Endothelial cell of umbilical vein (primary cell): ENCODE measurements around the gene PUS3. TPM values are rescaled to one million over a fixed set of nuclear protein-coding genes. Genes with fewer than 3 reads are reported as not detected.

Source experiments
- BruUV-seq: library from RNA; stranded (reverse); fragments of 400-500 nt; replicated peaks from 2 replicates; lab custom pipeline; 2021; lab: Mats Ljungman, UMichigan
- CTCF ChIA-PET: fragments of 300-600, 350-600 bp; sonication (Branson Sonifier 250); formaldehyde crosslinking; loops from one replicate; lab custom pipeline; 2021; ENCODE audit warnings: antibody characterized with exemption, inconsistent platforms; lab: Charles Lee
- POLR2A ChIA-PET: fragments of 300-600, 350-600 bp; sonication (Branson Sonifier 250); formaldehyde crosslinking; loops from one replicate; lab custom pipeline; 2021; ENCODE audit warnings: antibody characterized with exemption, inconsistent platforms; lab: Charles Lee
- DNase-seq: peaks from one replicate; pipeline ENCODE4 v3.0.0-alpha.2; 2011; ENCODE audit warnings: low read depth, low spot score
- FAIRE-seq: peaks from 2 replicates; lab custom pipeline; 2011; peaks lifted over from hg19 to GRCh38; lab: Jason Lieb, UNC
- H2AFZ ChIP-seq: 2 replicates; pipeline ENCODE4 v1.6.0; 2012; ENCODE audit warnings: low read depth, low read length, control low read depth, inconsistent platforms
- H3K27ac ChIP-seq: 2 replicates; pipeline ENCODE4 v1.5.1; 2011; ENCODE audit warnings: low read depth, mild to moderate bottlenecking, control low read depth, low read length, moderate library complexity; ENCODE audit not compliant: insufficient read depth
- H3K27me3 ChIP-seq, 2 experiments: 2 replicates each; pipeline versions ENCODE4 v1.6.0 to v1.6.1; 2011; ENCODE audit warnings: low read length in 2 of 2, mixed read lengths in 1 of 2; ENCODE audit not compliant: control insufficient read depth in 2 of 2, insufficient read depth in 2 of 2
- H3K36me3 ChIP-seq, 2 experiments: 2 replicates in 1 of 2; 3 replicates in 1 of 2; pipeline ENCODE4 v1.5.1; 2011; ENCODE audit warnings: low read length in 2 of 2, mild to moderate bottlenecking in 1 of 2, moderate library complexity in 1 of 2; ENCODE audit not compliant: control insufficient read depth in 2 of 2, insufficient read depth in 2 of 2; ENCODE audit errors: extremely low read depth in 1 of 2
- H3K4me1 ChIP-seq: 3 replicates; pipeline ENCODE4 v1.5.1; 2011; ENCODE audit warnings: mild to moderate bottlenecking, low read length; ENCODE audit not compliant: control insufficient read depth, insufficient read depth; ENCODE audit errors: extremely low read depth
- H3K4me2 ChIP-seq: 2 replicates; pipeline ENCODE4 v1.6.1; 2011; ENCODE audit warnings: low read length, control low read depth, mixed read lengths; ENCODE audit not compliant: insufficient read depth
- H3K4me3 ChIP-seq, 3 experiments: fragments of 200-600 bp in 1 of 3; sonication (generic), shearing (Covaris generic) in 1 of 3; replicated peaks in 1 of 3; 2 replicates each; pipeline ENCODE4 v1.5.1; 2011 to 2016; ENCODE audit warnings: control low read depth in 3 of 3, low read length in 3 of 3, mild to moderate bottlenecking in 2 of 3, inconsistent platforms in 1 of 3, low read depth in 1 of 3, moderate library complexity in 1 of 3; ENCODE audit not compliant: insufficient read depth in 1 of 3
- H3K79me2 ChIP-seq: 2 replicates; pipeline ENCODE4 v1.6.0; 2012; ENCODE audit warnings: low read length, inconsistent platforms; ENCODE audit not compliant: control insufficient read depth, insufficient read depth
- H3K9ac ChIP-seq: replicated peaks from 2 replicates; pipeline ENCODE3; 2011; ENCODE audit warnings: low read length, control low read depth; ENCODE audit not compliant: insufficient read depth; ENCODE audit errors: extremely low read depth
- H3K9me1 ChIP-seq: replicated peaks from 3 replicates; pipeline ENCODE4 v1.6.0; 2011; ENCODE audit warnings: mild to moderate bottlenecking, low read length; ENCODE audit not compliant: control insufficient read depth, insufficient read depth; ENCODE audit errors: extremely low read depth
- H3K9me3 ChIP-seq: replicated peaks from 2 replicates; pipeline ENCODE4 v1.5.1; 2012; ENCODE audit warnings: low read length, inconsistent platforms; ENCODE audit not compliant: control insufficient read depth, insufficient read depth
- H4K20me1 ChIP-seq: replicated peaks from 2 replicates; pipeline ENCODE3; 2011; ENCODE audit warnings: mild to moderate bottlenecking, low read length; ENCODE audit not compliant: control insufficient read depth, insufficient read depth; ENCODE audit errors: extremely low read depth
- EZH2 ChIP-seq: IDR thresholded peaks from 2 replicates; pipeline ENCODE4 v1.6.1; 2012; ENCODE audit warnings: borderline replicate concordance, low read depth, mild to moderate bottlenecking, moderate library complexity, low read length, inconsistent platforms; ENCODE audit not compliant: severe bottlenecking
- FOS ChIP-seq: IDR thresholded peaks from 2 replicates; pipeline ENCODE4 v1.6.1; 2011; ENCODE audit warnings: mild to moderate bottlenecking, low read length, moderate library complexity, borderline replicate concordance; ENCODE audit not compliant: insufficient read depth
- GATA2 ChIP-seq: IDR thresholded peaks from 2 replicates; pipeline ENCODE4 v1.7.0; 2011; ENCODE audit warnings: low read depth, mild to moderate bottlenecking, moderate library complexity, mixed read lengths, low read length; ENCODE audit not compliant: insufficient read length, insufficient read depth
- JUN ChIP-seq: IDR thresholded peaks from 2 replicates; pipeline ENCODE4 v1.6.1; 2011; ENCODE audit warnings: borderline replicate concordance, low read depth; ENCODE audit not compliant: insufficient read length, insufficient read depth
- MYC ChIP-seq: IDR thresholded peaks from one replicate; pipeline ENCODE4 v1.6.1; 2011; ENCODE audit warnings: mild to moderate bottlenecking, low read depth, low read length
- POLR2A ChIP-seq: IDR thresholded peaks from 2 replicates; pipeline ENCODE4 v1.6.1; 2012; ENCODE audit warnings: low read depth, mild to moderate bottlenecking, control low read depth, low read length
- POLR2AphosphoS5 ChIP-seq: IDR thresholded peaks from 2 replicates; pipeline ENCODE4 v1.6.1; 2012; ENCODE audit warnings: low read depth, mild to moderate bottlenecking, control low read depth, low read length, moderate library complexity; ENCODE audit not compliant: insufficient read depth
- dilution Hi-C: fragments of 300-500 bp; cut with MboI; formaldehyde crosslinking; loops from one replicate; pipeline ENCODE4 v1.15.0; 2019; ENCODE audit warnings: low sequenced_read_pairs; ENCODE audit not compliant: extremely low pct_ligation_motif_present
- intact Hi-C: fragments of 100-400 bp; cut with micrococcal nuclease; formaldehyde crosslinking; loops from one replicate; pipeline ENCODE4 v1.10.0; 2022
- polyA plus RNA-seq, 4 experiments: library from polyadenylated mRNA; depleted of rRNA in 3 of 4; stranded (reverse) in 3 of 4; unstranded in 1 of 4; fragments of >200 nt; gene quantifications; 2 replicates each; pipeline versions ENCODE4 v1.2.1 to v1.2.3, GENCODE V29; 2011 to 2012; ENCODE audit warnings: missing spikeins in 1 of 4
- total RNA-seq: library from RNA; stranded (reverse); gene quantifications from 2 replicates; pipeline ENCODE4 v1.2.3, GENCODE V29; 2021
- TF ChIP-seq, protein P1 (sequence below), 2 donors: IDR thresholded peaks; 1 replicate in 1 of 2; 2 replicates in 1 of 2; pipeline ENCODE4 v1.5.1; 2011; ENCODE audit warnings: low read length in 2 of 2, mild to moderate bottlenecking in 2 of 2, moderate library complexity in 2 of 2, control low read depth in 1 of 2, inconsistent platforms in 1 of 2, low read depth in 1 of 2; ENCODE audit not compliant: insufficient read depth in 1 of 2; ENCODE audit errors: extremely low read depth in 1 of 2
- TF ChIP-seq, protein P2 (sequence below): IDR thresholded peaks from 2 replicates; pipeline ENCODE4 v1.6.1; 2011; ENCODE audit not compliant: insufficient read depth, insufficient read length

The PUS3 gene
- total and polyA plus RNA-seq, 2 donors (not counting 3 experiments of a cell fraction or from before 2014, with no cell fraction given) = 5.1 to 10.3 TPM

- no peak overlapping the region for H2AFZ ChIP-seq
- intact Hi-C loops = no loop called here
- H3K79me2 ChIP-seq = no peaks in the 10 kb centered on the region
- H3K4me3 ChIP-seq = no peak overlapping the region
- TF ChIP-seq POLR2A (no peak), POLR2AphosphoS5 (no peak), EZH2 (no peak), JUN (no peak), FOS (no peak), GATA2 (no peak), MYC (no peak)
- TF ChIP-seq, protein P1, sequence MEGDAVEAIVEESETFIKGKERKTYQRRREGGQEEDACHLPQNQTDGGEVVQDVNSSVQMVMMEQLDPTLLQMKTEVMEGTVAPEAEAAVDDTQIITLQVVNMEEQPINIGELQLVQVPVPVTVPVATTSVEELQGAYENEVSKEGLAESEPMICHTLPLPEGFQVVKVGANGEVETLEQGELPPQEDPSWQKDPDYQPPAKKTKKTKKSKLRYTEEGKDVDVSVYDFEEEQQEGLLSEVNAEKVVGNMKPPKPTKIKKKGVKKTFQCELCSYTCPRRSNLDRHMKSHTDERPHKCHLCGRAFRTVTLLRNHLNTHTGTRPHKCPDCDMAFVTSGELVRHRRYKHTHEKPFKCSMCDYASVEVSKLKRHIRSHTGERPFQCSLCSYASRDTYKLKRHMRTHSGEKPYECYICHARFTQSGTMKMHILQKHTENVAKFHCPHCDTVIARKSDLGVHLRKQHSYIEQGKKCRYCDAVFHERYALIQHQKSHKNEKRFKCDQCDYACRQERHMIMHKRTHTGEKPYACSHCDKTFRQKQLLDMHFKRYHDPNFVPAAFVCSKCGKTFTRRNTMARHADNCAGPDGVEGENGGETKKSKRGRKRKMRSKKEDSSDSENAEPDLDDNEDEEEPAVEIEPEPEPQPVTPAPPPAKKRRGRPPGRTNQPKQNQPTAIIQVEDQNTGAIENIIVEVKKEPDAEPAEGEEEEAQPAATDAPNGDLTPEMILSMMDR (IDR thresholded peaks at IDR 0.05; ENCODE audit: extremely low read depth in 1 of 2, insufficient read depth in 1 of 2, low read depth in 1 of 2, low read length in 2 of 2) = no peak
- TF ChIP-seq, protein P2, sequence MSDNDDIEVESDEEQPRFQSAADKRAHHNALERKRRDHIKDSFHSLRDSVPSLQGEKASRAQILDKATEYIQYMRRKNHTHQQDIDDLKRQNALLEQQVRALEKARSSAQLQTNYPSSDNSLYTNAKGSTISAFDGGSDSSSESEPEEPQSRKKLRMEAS = no peak
- H3K27ac ChIP-seq = no peak overlapping the region
- dilution Hi-C loops = no loop called here
- no peak overlapping the region for H3K9ac ChIP-seq
- H4K20me1 ChIP-seq = no peaks in the 10 kb centered on the region
- ChIA-PET CTCF (interaction anchor here (0.9 to 10.5 kb wide), 3 partner anchors 14 to 257 kb away, joined by 3 to 147 read pairs (median 3); no protein-coding TSS in a partner anchor), POLR2A (no interaction called here)
- BruUV-seq = no TSS peak
- H3K36me3 ChIP-seq = no peaks in the 10 kb centered on the region
- no peaks in the 10 kb centered on the region for H3K9me3 ChIP-seq
- no peak for FAIRE-seq
- H3K9me1 ChIP-seq = no peaks in the 10 kb centered on the region
- H3K27me3 ChIP-seq = peaks cover 0 to 2% of the 10 kb centered on the region in 2 experiments
- no peaks in the 10 kb centered on the region for H3K4me1 ChIP-seq
- no peak overlapping the region for H3K4me2 ChIP-seq
- DNase-seq = no peak
Observed at GRCh38 chr11:125935618-125936199, 32.7 kb upstream of the PUS3 start.
